Mammary epithelial cell (primary cell): ENCODE results near the gene PRSS48.

ENCODE experiments used
- EZH2 ChIP-seq: IDR thresholded peaks from 2 replicates; pipeline ENCODE4 v1.6.1; 2012; ENCODE audit warnings: low read length, inconsistent platforms, borderline replicate concordance
- TF ChIP-seq, protein P1 (sequence below), 2 donors: IDR thresholded peaks in 1 of 2; conservative IDR thresholded peaks in 1 of 2; 2 replicates each; pipeline ENCODE4 v1.5.1; 2011 to 2012; ENCODE audit warnings: inconsistent platforms in 2 of 2, low read length in 2 of 2, mild to moderate bottlenecking in 2 of 2, control low read depth in 1 of 2, low read depth in 1 of 2; ENCODE audit not compliant: insufficient read depth in 1 of 2; ENCODE audit errors: extremely low read depth in 1 of 2

- TF ChIP-seq, protein P1, sequence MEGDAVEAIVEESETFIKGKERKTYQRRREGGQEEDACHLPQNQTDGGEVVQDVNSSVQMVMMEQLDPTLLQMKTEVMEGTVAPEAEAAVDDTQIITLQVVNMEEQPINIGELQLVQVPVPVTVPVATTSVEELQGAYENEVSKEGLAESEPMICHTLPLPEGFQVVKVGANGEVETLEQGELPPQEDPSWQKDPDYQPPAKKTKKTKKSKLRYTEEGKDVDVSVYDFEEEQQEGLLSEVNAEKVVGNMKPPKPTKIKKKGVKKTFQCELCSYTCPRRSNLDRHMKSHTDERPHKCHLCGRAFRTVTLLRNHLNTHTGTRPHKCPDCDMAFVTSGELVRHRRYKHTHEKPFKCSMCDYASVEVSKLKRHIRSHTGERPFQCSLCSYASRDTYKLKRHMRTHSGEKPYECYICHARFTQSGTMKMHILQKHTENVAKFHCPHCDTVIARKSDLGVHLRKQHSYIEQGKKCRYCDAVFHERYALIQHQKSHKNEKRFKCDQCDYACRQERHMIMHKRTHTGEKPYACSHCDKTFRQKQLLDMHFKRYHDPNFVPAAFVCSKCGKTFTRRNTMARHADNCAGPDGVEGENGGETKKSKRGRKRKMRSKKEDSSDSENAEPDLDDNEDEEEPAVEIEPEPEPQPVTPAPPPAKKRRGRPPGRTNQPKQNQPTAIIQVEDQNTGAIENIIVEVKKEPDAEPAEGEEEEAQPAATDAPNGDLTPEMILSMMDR (conservative IDR thresholded peaks at IDR 0.05 in 1 of 2, IDR thresholded peaks at IDR 0.05 in 1 of 2; ENCODE audit: extremely low read depth in 1 of 2, insufficient read depth in 1 of 2, low read depth in 1 of 2, low read length in 2 of 2), result no peak
- TF ChIP-seq EZH2, result no peak
Measured at GRCh38 chr4:151322570-151322969, 45.6 kb downstream of the PRSS48 start.
